DMS114 treated with DMSO at 0.1 percent for 48 hours (cell line): ENCODE measurements around the gene PEPD.

Experiments
- DNase-seq: peaks from one replicate; lab custom pipeline; 2025; ENCODE audit not compliant: unreplicated experiment; lab: John Stamatoyannopoulos, UW

The PEPD gene

GRCh38 chr19:33512580-33513137 is 8.9 kb downstream of the PEPD start:
- DNase-seq, result no peak

- no peak for DNase-seq
Observed at GRCh38 chr19:33512021-33512420, 9.6 kb downstream of the PEPD start.

GRCh38 chr19:33511346-33511745 is 10.2 kb downstream of the PEPD start:
- DNase-seq, result no peak

GRCh38 chr19:33510462-33511194 is 11.0 kb downstream of the PEPD start:
- no peak for DNase-seq

- no peak for DNase-seq
Observed at GRCh38 chr19:33509774-33510173, 11.8 kb downstream of the PEPD start.

- DNase-seq, result no peak
Observed at GRCh38 chr19:33508941-33509614, 12.5 kb downstream of the PEPD start.

- no peak for DNase-seq
Observed at GRCh38 chr19:33508431-33508830, 13.2 kb downstream of the PEPD start.

- no peak for DNase-seq
Observed at GRCh38 chr19:33508009-33508408, 13.6 kb downstream of the PEPD start.

- DNase-seq, result no peak
Observed at GRCh38 chr19:33507021-33507956, 14.3 kb downstream of the PEPD start.

- DNase-seq, result no peak
Observed at GRCh38 chr19:33506498-33506897, 15.1 kb downstream of the PEPD start.

GRCh38 chr19:33505823-33506222 is 15.8 kb downstream of the PEPD start:
- no peak for DNase-seq

- DNase-seq, result no peak
Observed at GRCh38 chr19:33505148-33505547, 16.4 kb downstream of the PEPD start.

GRCh38 chr19:33504058-33504444 is 17.5 kb downstream of the PEPD start:
- DNase-seq, result no peak

- DNase-seq, result no peak
Observed at GRCh38 chr19:33503433-33504057, 18.0 kb downstream of the PEPD start.

- DNase-seq, result no peak
Observed at GRCh38 chr19:33503030-33503429, 18.6 kb downstream of the PEPD start.

GRCh38 chr19:33502521-33502920 is 19.1 kb downstream of the PEPD start:
- DNase-seq, result no peak

- no peak for DNase-seq
Observed at GRCh38 chr19:33501693-33502356, 19.8 kb downstream of the PEPD start.

GRCh38 chr19:33500991-33501390 is 20.6 kb downstream of the PEPD start:
- DNase-seq, result no peak

GRCh38 chr19:33500586-33500985 is 21.0 kb downstream of the PEPD start:
- no peak for DNase-seq
